HG02852 (cell line): ENCODE measurements around the gene SPTLC3.

ENCODE experiments used
- ATAC-seq: cut with Tn5 transposase; IDR thresholded peaks from one replicate; pipeline ENCODE4 v1.9.1; 2021; ENCODE audit warnings: mild to moderate bottlenecking, moderate library complexity; ENCODE audit not compliant: unreplicated experiment

SPTLC3 gene

DNA sequence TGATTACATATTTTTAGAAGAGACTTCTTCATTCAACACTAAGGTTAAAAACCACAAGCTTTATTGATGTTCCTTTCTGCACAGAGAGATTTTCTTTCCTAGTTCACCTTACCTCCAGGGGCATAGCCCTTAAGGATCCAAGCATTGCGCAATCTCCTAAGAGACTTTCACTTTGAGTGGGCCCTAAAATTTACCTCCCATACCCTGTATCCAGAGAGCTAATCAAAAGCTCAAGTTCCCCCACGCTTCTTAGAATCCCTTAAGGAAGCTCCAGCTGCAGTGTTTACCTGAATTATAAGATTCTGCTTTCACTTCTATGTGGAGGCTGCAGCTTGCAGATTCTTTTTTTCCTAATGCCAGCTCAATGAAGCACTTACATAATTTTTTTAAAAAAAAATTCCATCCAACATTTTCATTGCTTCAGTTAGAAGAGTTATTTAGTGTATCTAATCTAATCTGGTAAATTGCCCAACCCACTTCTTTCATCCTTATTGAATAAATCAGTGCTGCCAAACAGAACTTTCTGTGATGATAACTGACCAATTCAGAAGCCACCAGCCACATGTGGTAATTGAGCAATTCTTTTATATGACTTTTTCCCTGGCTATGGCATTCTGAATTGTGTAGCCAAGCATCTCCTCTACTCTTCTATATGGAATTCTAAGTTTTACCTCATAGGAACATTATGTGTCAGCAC lies 24.6 kb upstream of the SPTLC3 start:
- no peak for ATAC-seq

DNA sequence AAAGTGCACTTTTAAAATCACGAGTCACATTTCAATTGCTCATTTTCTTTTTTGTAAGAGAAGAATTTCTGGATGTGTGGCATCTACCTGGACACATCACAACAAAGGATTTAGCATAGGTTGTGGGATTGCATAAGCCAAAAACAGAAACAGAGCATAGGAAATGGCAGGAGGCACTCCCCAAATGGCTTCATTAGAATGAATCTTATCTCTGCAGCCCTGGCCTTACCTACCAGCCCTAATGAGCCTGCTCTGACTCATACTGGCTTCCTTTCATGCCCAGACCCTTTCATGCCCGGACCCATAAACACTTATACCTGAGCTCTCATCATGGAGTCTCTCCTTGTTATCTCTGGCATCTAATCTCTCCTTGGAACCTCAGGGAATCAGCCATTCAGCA lies 23.9 kb upstream of the SPTLC3 start:
- ATAC-seq, result no peak

GRCh38 chr20:12987261-12987660 lies 21.5 kb upstream of the SPTLC3 start:
- no peak for ATAC-seq

DNA sequence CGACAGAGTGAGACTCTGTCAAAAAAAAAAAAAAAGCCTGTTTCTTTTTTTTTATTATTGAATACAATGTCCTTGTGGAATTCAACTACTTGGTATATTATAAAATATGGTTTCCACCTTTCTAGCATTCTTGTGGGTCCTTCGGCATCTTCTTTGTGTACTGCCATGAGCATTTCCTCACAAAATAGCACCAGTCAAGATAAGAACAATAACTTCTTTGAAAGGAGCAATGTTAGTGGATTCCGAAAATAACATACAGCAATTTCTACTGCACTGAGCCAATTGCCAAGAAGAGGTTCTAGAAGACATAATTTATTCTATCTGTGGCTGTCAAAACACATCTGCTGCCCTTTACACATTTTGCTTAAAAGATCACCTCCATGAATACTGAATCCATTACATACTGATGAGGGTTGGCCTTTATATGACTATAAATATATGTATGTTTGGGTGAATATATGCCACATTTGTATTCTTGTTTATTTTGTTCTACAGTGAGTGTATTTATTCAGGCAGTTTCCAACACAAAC lies 19.1 kb upstream of the SPTLC3 start:
- no peak for ATAC-seq

GRCh38 chr20:12997128-12997655 lies 11.6 kb upstream of the SPTLC3 start:
- ATAC-seq, result no peak

DNA sequence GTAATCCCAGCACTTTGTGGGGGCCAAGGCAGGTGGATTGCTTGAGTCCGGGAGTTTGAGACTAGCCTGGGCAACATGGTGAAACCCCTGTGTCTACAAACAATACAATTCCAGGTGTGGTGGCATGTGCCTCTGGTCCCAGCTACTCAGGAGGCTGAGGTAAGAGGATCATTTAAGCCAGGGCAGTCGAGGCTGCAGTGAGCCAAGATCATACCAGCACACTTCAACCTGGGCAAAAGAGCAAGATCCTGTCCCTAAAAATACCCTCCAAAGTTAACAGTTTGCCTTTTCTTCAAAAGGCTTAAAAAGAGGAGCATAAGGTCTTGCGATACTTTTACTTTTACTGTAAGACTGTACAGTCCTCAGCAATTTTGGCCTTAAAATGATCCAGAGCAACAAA lies 10.7 kb upstream of the SPTLC3 start:
- no peak for ATAC-seq

GRCh38 chr20:12999201-12999600 lies 9.6 kb upstream of the SPTLC3 start:
- no peak for ATAC-seq

DNA sequence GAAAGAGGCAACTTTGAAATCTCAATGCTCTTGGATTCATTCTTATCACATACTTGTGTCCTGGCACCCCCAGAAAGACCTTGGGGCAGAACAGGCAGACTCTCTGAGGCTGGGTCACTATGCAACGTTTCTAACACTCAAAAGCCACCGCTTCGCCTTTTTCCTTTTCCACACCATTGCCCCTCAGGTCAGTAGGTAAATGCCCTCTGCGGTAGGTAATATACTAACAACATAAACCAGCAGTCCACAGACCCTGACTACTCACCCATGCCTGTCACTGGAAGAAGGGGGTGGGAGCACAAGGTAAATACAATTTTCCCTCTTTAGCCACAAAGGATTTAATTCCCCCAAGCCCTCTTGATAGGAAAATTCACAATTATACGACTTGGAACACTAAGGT lies 6.5 kb upstream of the SPTLC3 start:
- no peak for ATAC-seq

DNA sequence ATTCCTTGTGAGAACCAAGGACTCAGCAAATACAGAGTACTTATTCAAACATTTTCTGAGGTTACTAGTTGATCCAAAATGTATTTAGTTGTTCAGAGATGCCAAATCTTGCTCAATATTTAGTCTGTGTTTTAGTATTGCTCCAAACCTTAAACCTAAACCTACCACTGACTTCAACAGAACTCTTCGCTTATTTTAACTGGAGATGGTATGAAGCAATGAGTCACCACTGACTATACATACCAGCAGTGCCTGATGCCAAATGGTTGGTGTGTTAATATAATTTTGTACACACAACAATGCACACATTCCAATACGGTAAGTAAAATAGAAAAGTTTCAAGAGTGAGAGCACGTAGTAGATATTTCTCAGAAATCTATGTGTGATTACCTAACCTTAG lies 1.9 kb upstream of the SPTLC3 start:
- no peak for ATAC-seq

- no peak for ATAC-seq
These were observed 1.2 kb upstream of the SPTLC3 start for GRCh38 chr20:13007596-13007995.

GRCh38 chr20:13009682-13010406 lies 1.1 kb downstream of the SPTLC3 start:
- ATAC-seq, result peak; percentile 96

GRCh38 chr20:13012886-13013285 lies 4.1 kb downstream of the SPTLC3 start:
- no peak for ATAC-seq

DNA sequence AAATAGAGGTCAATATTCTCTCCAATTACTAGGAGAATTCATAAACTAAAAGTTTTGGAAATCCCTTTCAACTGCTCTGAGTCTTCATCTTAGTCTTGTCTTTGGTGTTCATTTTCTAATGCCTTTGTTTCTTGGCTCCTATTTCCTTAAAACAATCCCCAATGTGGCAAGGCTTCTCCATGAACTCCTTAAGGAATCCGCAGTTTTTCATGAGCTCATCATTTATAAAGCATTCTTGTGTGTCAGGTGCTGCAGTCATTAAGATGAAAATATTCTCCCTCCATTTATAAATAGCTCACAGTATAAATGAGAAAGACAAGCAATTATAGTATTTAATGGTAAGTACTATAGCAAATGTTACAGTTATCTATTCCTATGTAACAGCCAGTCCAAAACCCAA lies 4.6 kb downstream of the SPTLC3 start:
- no peak for ATAC-seq

- no peak for ATAC-seq
These were observed 8.5 kb downstream of the SPTLC3 start for GRCh38 chr20:13017235-13017634.

- no peak for ATAC-seq
These were observed 9.2 kb downstream of the SPTLC3 start for GRCh38 chr20:13017883-13018535.

DNA sequence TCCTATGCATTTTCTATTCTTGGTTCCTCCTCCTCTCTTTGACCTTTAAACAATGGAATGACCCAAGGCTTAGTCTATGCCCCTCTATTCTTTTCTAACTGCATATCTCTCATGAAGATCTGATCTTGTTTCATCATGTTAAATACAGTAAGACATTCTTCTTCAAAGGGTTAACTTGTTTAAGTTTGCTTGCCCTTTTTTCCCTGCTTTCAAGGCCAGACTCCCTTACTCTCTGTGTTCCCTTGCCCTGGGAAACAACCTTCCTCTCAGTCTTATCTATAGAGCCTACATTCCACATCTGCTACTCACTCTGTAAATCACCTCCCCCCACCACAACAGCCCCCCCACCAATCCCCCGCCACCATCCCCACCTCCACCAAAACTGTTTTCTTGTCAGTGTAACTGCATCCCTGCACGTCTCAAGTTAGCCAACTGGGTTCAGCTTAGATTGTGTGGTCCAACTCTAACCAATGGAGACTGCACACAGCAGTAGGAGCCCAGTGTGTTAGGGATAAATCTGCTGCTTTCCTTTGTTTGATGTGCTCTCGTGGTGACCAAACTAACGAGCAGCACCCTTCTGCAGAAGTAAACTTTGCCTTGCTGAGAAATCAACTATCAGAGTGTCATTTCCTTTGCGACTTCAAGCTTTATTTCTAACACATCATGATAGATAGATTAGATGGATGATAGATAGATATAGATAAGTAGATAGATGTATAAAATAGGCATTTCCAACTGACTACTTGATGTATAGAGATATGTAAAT lies 12.6 kb downstream of the SPTLC3 start:
- no peak for ATAC-seq

- no peak for ATAC-seq
These were observed 13.8 kb downstream of the SPTLC3 start for GRCh38 chr20:13022401-13023155.

GRCh38 chr20:13024596-13024995 lies 15.8 kb downstream of the SPTLC3 start:
- no peak for ATAC-seq

DNA sequence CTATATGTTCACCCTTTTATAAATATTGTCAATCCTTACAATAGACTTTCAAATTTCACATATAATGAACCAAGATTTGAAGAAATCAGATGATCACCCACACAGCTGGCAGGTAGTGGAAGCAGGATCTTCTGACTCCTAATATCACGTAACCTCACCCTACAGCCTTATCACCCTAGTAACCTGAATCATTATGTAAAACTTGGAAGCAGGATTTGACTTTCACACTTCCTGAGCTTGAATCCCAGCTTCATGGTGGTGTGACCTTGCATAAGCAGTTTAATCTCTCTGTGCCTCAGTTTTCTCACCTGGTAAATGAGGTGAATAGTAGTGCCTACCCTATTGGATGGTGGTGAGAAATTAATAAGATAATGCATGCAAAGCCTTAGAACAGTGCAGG lies 16.4 kb downstream of the SPTLC3 start:
- ATAC-seq, result no peak

DNA sequence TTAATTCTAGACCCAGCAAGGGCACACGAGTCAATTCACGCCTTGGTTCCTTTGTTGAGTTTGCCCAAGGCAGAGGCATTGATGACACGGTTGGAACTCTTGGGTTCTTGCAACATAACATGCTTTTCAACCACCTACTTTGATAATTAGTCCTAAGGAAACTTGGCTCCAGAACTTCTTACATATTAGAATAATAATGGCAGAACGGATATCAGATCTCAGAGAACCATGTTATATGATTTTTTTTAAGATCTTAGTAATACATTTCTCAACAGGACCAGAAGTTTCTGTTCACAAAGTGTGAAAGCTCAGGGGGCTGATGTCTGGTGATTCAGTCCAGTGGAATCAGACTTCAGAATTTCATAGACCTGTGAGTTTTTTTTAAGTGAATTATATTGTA lies 19.2 kb downstream of the SPTLC3 start:
- ATAC-seq, result no peak
